MM.1S (cell line): ENCODE measurements around the gene WDR26.

Source experiments
- CTCF ChIP-seq: fragments of 300-600 bp; sonication (generic); IDR thresholded peaks from 2 replicates; pipeline ENCODE4 v1.5.1; 2016; ENCODE audit warnings: antibody characterized with exemption, low read length, mixed read lengths
- EZH2 ChIP-seq: fragments of 300-600 bp; sonication (generic); optimal IDR thresholded peaks from 2 replicates; pipeline ENCODE3; 2017; ENCODE audit warnings: low read depth, mild to moderate bottlenecking, antibody characterized with exemption, low read length, mixed read lengths

DNA sequence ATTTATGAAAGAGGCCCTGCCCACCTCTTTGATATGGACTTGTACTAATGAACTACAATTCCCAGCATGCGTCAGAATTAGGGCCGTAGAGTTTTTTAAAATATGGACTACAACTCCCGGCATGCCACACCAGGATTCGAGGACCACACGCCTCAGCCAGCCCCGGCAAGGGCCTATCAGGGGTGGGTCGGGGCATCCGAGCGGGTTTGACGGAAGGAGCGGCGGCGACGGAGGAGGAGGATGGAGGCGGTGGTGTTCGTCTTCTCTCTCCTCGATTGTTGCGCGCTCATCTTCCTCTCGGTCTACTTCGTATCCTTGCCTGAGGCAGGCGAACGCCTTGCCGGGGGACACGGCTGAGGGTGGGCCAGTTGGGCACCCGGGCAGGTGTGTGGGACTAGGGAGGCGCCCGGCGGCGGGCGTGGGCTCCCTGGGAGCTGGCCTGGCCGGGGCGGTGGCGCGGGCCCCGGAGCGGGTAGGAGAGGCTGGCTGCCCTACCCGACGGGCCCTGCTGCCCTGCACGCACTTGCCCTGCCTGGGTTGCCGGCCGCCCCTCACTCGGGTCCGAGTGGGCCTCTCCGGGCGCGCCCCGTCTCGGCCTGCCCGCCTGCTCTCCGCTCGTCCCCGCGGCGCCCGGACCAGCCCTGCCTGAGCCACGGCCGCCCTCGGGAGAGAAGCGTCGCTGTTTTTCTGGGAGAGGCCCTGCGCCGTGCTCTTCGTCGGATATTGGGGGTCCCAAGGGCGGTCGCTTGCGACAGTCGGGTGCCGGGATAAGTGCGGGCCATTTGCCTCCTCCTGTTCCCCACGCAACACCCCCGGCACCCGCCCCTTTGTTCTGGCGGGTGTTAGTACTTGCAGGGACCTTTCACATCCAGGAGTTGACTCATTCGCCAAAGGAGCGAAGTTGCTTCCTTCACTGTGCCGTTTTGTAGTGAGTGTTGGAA lies 77.6 kb downstream of the WDR26 start, which contains the start of gene CNIH4:
- TF ChIP-seq EZH2 (no peak), CTCF (no peak)
